WTC11 (cell line): ENCODE results near the gene HNRNPC. TPM values are rescaled to one million over a fixed set of nuclear protein-coding genes. Genes with fewer than 3 reads are reported as not detected.
"Not testable (repeated sequence)": the region's sequence is repeated elsewhere in the genome, so short reads cannot be mapped to it uniquely, and the experiment has no call there.

Experiments used
- ATAC-seq: fragments of 200-7000 bp; cut with Tn5 transposase; 2 replicates; pipeline ENCODE4 v1.10.0; 2021; ENCODE audit warnings: mild to moderate bottlenecking, moderate library complexity
- CTCF ChIA-PET: fragments of 300-600 bp; sonication (Branson Sonifier 250); formaldehyde crosslinking; loops from one replicate; lab custom pipeline; 2021; ENCODE audit warnings: antibody characterized with exemption; lab: Charles Lee
- POLR2A ChIA-PET: fragments of 350-600 bp; sonication (Branson Sonifier 250); formaldehyde crosslinking; loops from one replicate; lab custom pipeline; 2021; ENCODE audit warnings: antibody characterized with exemption; lab: Charles Lee
- DNase-seq: peaks from one replicate; pipeline ENCODE4 v3.0.0; 2021; ENCODE audit warnings: low spot score
- H3K27ac Mint-ChIP-seq: 2 replicates; pipeline ENCODE4 v1.8.0; 2021; ENCODE audit warnings: mixed read lengths
- H3K27me3 Mint-ChIP-seq: 2 replicates; pipeline ENCODE4 v1.8.0; 2021; ENCODE audit warnings: low read depth, mild to moderate bottlenecking, moderate library complexity, mixed read lengths
- H3K36me3 Mint-ChIP-seq: 2 replicates; pipeline ENCODE4 v1.8.0; 2021; ENCODE audit warnings: mixed read lengths
- H3K4me1 Mint-ChIP-seq: 2 replicates; pipeline ENCODE4 v1.8.0; 2022; ENCODE audit warnings: mixed read lengths
- H3K4me3 Mint-ChIP-seq: 2 replicates; pipeline ENCODE4 v1.8.0; 2021; ENCODE audit warnings: mild to moderate bottlenecking, moderate library complexity, mixed read lengths
- H3K9me3 Mint-ChIP-seq: 2 replicates; pipeline ENCODE4 v1.8.0; 2021; ENCODE audit warnings: mixed read lengths
- CREB1 ChIP-seq: sonication (generic); formaldehyde crosslinking; IDR thresholded peaks from 2 replicates; pipeline ENCODE4 v1.8.0; 2023; ENCODE audit warnings: mild to moderate bottlenecking, missing genetic modification reagents
- ETV6 ChIP-seq: sonication (generic); formaldehyde crosslinking; IDR thresholded peaks from 2 replicates; pipeline ENCODE4 v1.8.1; 2022; ENCODE audit warnings: mild to moderate bottlenecking, missing genetic modification reagents
- FOXJ3 ChIP-seq: sonication (generic); formaldehyde crosslinking; IDR thresholded peaks from 2 replicates; pipeline ENCODE4 v1.9.0; 2021; ENCODE audit warnings: missing genetic modification reagents, mild to moderate bottlenecking, borderline replicate concordance
- FOXP1 ChIP-seq: sonication (generic); formaldehyde crosslinking; IDR thresholded peaks from 2 replicates; pipeline ENCODE4 v1.8.0; 2022; ENCODE audit warnings: missing genetic modification reagents, mild to moderate bottlenecking, moderate library complexity, borderline replicate concordance
- GTF2I ChIP-seq: fragments of 250-450 bp; sonication (Bioruptor Pico); conservative IDR thresholded peaks from 2 replicates; pipeline ENCODE4 v1.4.0; 2021; ENCODE audit warnings: mild to moderate bottlenecking
- IRF1 ChIP-seq: sonication (generic); formaldehyde crosslinking; IDR thresholded peaks from 2 replicates; pipeline ENCODE4 v1.8.0; 2023; ENCODE audit warnings: missing genetic modification reagents
- JAZF1 ChIP-seq: fragments of 250-450 bp; sonication (Bioruptor Pico); IDR thresholded peaks from 2 replicates; pipeline ENCODE4 v1.9.0; 2021; ENCODE audit warnings: moderate library complexity, mild to moderate bottlenecking, inconsistent platforms
- KAT7 ChIP-seq: sonication (generic); formaldehyde crosslinking; IDR thresholded peaks from 2 replicates; pipeline ENCODE4 v1.8.1; 2023; ENCODE audit warnings: missing genetic modification reagents, mild to moderate bottlenecking, borderline replicate concordance
- MAX ChIP-seq: sonication (generic); formaldehyde crosslinking; IDR thresholded peaks from 2 replicates; pipeline ENCODE4 v1.8.0; 2022; ENCODE audit warnings: mild to moderate bottlenecking, missing genetic modification reagents
- MLX ChIP-seq: sonication (generic); formaldehyde crosslinking; IDR thresholded peaks from 2 replicates; pipeline ENCODE4 v1.8.1; 2023; ENCODE audit warnings: mild to moderate bottlenecking, missing genetic modification reagents, moderate library complexity
- NFATC4 ChIP-seq: fragments of 250-450 bp; sonication (Bioruptor Pico); IDR thresholded peaks from 2 replicates; pipeline ENCODE4 v1.9.0; 2021; ENCODE audit warnings: mild to moderate bottlenecking
- NFE2L1 ChIP-seq: sonication (generic); formaldehyde crosslinking; IDR thresholded peaks from 2 replicates; pipeline ENCODE4 v1.8.1; 2023; ENCODE audit warnings: missing genetic modification reagents
- OVOL2 ChIP-seq: fragments of 250-450 bp; sonication (Bioruptor Pico); IDR thresholded peaks from 2 replicates; pipeline ENCODE4 v1.9.0; 2021; ENCODE audit warnings: mild to moderate bottlenecking, borderline replicate concordance
- PREB ChIP-seq: sonication (generic); formaldehyde crosslinking; IDR thresholded peaks from 2 replicates; pipeline ENCODE4 v1.8.1; 2022; ENCODE audit warnings: mild to moderate bottlenecking, missing genetic modification reagents, moderate library complexity, borderline replicate concordance
- SP1 ChIP-seq: sonication (generic); formaldehyde crosslinking; conservative IDR thresholded peaks from 2 replicates; pipeline ENCODE4 v1.8.1; 2022; ENCODE audit warnings: missing genetic modification reagents
- TP53 ChIP-seq: sonication (generic); formaldehyde crosslinking; IDR thresholded peaks from 2 replicates; pipeline ENCODE4 v1.8.1; 2023; ENCODE audit warnings: mild to moderate bottlenecking, missing genetic modification reagents
- ZMAT4 ChIP-seq: fragments of 250-450 bp; sonication (Bioruptor Pico); IDR thresholded peaks from 2 replicates; pipeline ENCODE4 v1.9.0; 2021; ENCODE audit warnings: mild to moderate bottlenecking
- ZNF232 ChIP-seq: sonication (generic); formaldehyde crosslinking; IDR thresholded peaks from 2 replicates; pipeline ENCODE4 v1.8.0; 2022; ENCODE audit warnings: mild to moderate bottlenecking, missing genetic modification reagents
- ZNF416 ChIP-seq: fragments of 250-450 bp; sonication (Bioruptor Pico); IDR thresholded peaks from 2 replicates; pipeline ENCODE4 v1.9.0; 2021; ENCODE audit warnings: mild to moderate bottlenecking, inconsistent platforms
- ZNF512 ChIP-seq: sonication (generic); formaldehyde crosslinking; IDR thresholded peaks from 2 replicates; pipeline ENCODE4 v1.8.1; 2022; ENCODE audit warnings: missing genetic modification reagents, borderline replicate concordance
- total RNA-seq: library from RNA; stranded (reverse); gene quantifications from 3 replicates; pipeline ENCODE4 v1.2.3, GENCODE V29; 2021

The HNRNPC gene
- total RNA-seq, 1 experiment from 2014 or later = 982 TPM

GRCh38 chr14:21278632-21279031 is 9.4 kb upstream of the HNRNPC start:
- H3K27ac Mint-ChIP-seq = no peak overlapping the region
- no peaks in the 10 kb centered on the region; the same call in 1 of the 2 replicates for H3K27me3 Mint-ChIP-seq
- H3K4me3 Mint-ChIP-seq = no peak overlapping the region
- H3K4me1 Mint-ChIP-seq = 0 out of 2 replicates have a peak, but pooled peaks cover 3% of the 10 kb centered on the region
- TF ChIP-seq FOXP1 = no peak
- TF ChIP-seq SP1 (CRISPR knock-in tag) = no peak
- TF ChIP-seq FOXJ3 (CRISPR knock-in tag) = no peak
- TF ChIP-seq NFE2L1 (CRISPR knock-in tag) = no peak
- no peak for TF ChIP-seq MAX (CRISPR knock-in tag)
- no peak for TF ChIP-seq JAZF1 (CRISPR knock-in tag)
- no peak for TF ChIP-seq GTF2I
- POLR2A ChIA-PET = no interaction called here
- CTCF ChIA-PET = interaction anchor here (1.4 kb wide), 1 partner anchor 29 kb away, joined by 3 read pairs; no protein-coding TSS in a partner anchor
- DNase-seq (no peak), ATAC-seq (no peak)
- H3K9me3 Mint-ChIP-seq = no peaks in the 10 kb centered on the region
- no peaks in the 10 kb centered on the region for H3K36me3 Mint-ChIP-seq

GRCh38 chr14:21275261-21275858 is 6.1 kb upstream of the HNRNPC start:
- Mint-ChIP-seq H3K27ac (peak overlapping the region; percentile 22; the same call in 1 of the 2 replicates), H3K4me1 (0 out of 2 replicates have a peak, but pooled peaks cover 3% of the 10 kb centered on the region), H3K9me3 (no peaks in the 10 kb centered on the region), H3K27me3 (no peaks in the 10 kb centered on the region; the same call in 1 of the 2 replicates)
- DNase-seq (no peak), ATAC-seq (no peak)
- POLR2A ChIA-PET = interaction anchor here (0.6 to 1.4 kb wide), 3 partner anchors 14 to 48 kb away, joined by 3 to 9 read pairs (median 7); no protein-coding TSS in a partner anchor
- TF ChIP-seq OVOL2 (CRISPR knock-in tag) (no peak), MLX (CRISPR knock-in tag) (no peak), CREB1 (CRISPR knock-in tag) (no peak), NFATC4 (no peak), ZNF512 (no peak)
- TF ChIP-seq, all 79 proteins: peak for 0
- Mint-ChIP-seq H3K36me3 (no peaks in the 10 kb centered on the region), H3K4me3 (no peak overlapping the region)
- CTCF ChIA-PET = interaction anchor here (0.8 kb wide), 1 partner anchor 13 kb away, joined by 3 read pairs; no protein-coding TSS in a partner anchor

GRCh38 chr14:21272661-21273060 is 3.4 kb upstream of the HNRNPC start:
- DNase-seq, H3K27me3 Mint-ChIP-seq, H3K27ac Mint-ChIP-seq, CTCF ChIA-PET, POLR2A ChIA-PET, H3K4me3 Mint-ChIP-seq, H3K9me3 Mint-ChIP-seq, H3K4me1 Mint-ChIP-seq, ATAC-seq: not testable (repeated sequence)
- peaks cover 16% of the 10 kb centered on the region for H3K36me3 Mint-ChIP-seq

- Mint-ChIP-seq H3K4me3 (peak overlapping the region; percentile 100), H3K9me3 (no peaks in the 10 kb centered on the region), H3K36me3 (peaks cover 56% of the 10 kb centered on the region), H3K27ac (peak overlapping the region; percentile 100), H3K4me1 (peaks cover 37% of the 10 kb centered on the region), H3K27me3 (no peaks in the 10 kb centered on the region; the same call in 1 of the 2 replicates)
- ATAC-seq (no peak), DNase-seq (no peak)
- ChIA-PET CTCF (no interaction called here), POLR2A (interaction anchor here (0.7 kb wide), 1 partner anchor 58 kb away, joined by 3 read pairs; no protein-coding TSS in a partner anchor)
- TF ChIP-seq IRF1 (CRISPR knock-in tag) = peak; percentile 12; the same call in 1 of the 2 replicates
- TF ChIP-seq ETV6 (CRISPR knock-in tag) = 0 out of 2 replicates have a peak, but pooled peaks have one; percentile 24
- TF ChIP-seq PREB (CRISPR knock-in tag) = peak; percentile 87; the same call in 1 of the 2 replicates
- peak; percentile 71; the same call in 1 of the 2 replicates for TF ChIP-seq ZMAT4 (CRISPR knock-in tag)
- no peak for TF ChIP-seq TP53 (CRISPR knock-in tag)
- TF ChIP-seq ZNF232 (CRISPR knock-in tag) = no peak
- 0 out of 2 replicates have a peak, but pooled peaks have one; percentile 44 for TF ChIP-seq ZNF416 (CRISPR knock-in tag)
- TF ChIP-seq KAT7 (CRISPR knock-in tag) = 0 out of 2 replicates have a peak, but pooled peaks have one; percentile 48
Observed at GRCh38 chr14:21268617-21269251, 508 bp downstream of the HNRNPC start.
